ENCODE measurements around the gene KCNT1. TPM values are rescaled to one million over a fixed set of nuclear protein-coding genes. Genes with fewer than 3 reads are reported as not detected.

KCNT1 gene
- total RNA-seq, 1 donor from 2014 or later: not detected

- H2AFZ ChIP-seq (ENCODE audit: low read depth, low read length): no peak overlapping the region
- Mint-ChIP-seq H3K27ac (ENCODE audit: unreplicated experiment) (peak overlapping the region; percentile 50), H3K36me3 (ENCODE audit: low read depth, unreplicated experiment) (no peaks in the 10 kb centered on the region), H3K4me1 (ENCODE audit: low read depth, unreplicated experiment) (peaks cover 9% of the 10 kb centered on the region), H3K27me3 (ENCODE audit: low read depth, unreplicated experiment) (peaks cover 22% of the 10 kb centered on the region), H3K4me3 (ENCODE audit: unreplicated experiment) (no peak overlapping the region), H3K9me3 (ENCODE audit: unreplicated experiment) (peaks cover 2% of the 10 kb centered on the region)
- no peak overlapping the region for H3K9ac ChIP-seq (ENCODE audit: low read length)
- H3K4me3 ChIP-seq (ENCODE audit: insufficient read depth, low read depth, low read length): no peak overlapping the region
- TF ChIP-seq EZH2 (IDR thresholded peaks at IDR 0.05; ENCODE audit: insufficient read depth, low read length) (no peak), CTCF (IDR thresholded peaks at IDR 0.05; ENCODE audit: insufficient read depth, low read depth, low read length) (no peak)
- H3K27me3 ChIP-seq (ENCODE audit: insufficient read depth, low read length): no peaks in the 10 kb centered on the region
- peaks cover 4% of the 10 kb centered on the region for H4K20me1 ChIP-seq (ENCODE audit: insufficient read depth, low read length)
- FAIRE-seq (no peak), DNase-seq (ENCODE audit: low read depth) (no peak)
- H3K4me1 ChIP-seq (ENCODE audit: insufficient read depth, low read length): no peaks in the 10 kb centered on the region
- H3K79me2 ChIP-seq (ENCODE audit: insufficient read depth, low read length): no peaks in the 10 kb centered on the region
- H3K27ac ChIP-seq (ENCODE audit: low read depth, low read length): no peak overlapping the region
- H3K9me3 ChIP-seq (ENCODE audit: insufficient read depth, low read depth, low read length): no peaks in the 10 kb centered on the region
- H3K4me2 ChIP-seq (ENCODE audit: low read length): no peak overlapping the region
- no peaks in the 10 kb centered on the region for H3K36me3 ChIP-seq (ENCODE audit: insufficient read depth, low read length)
Observed at GRCh38 chr9:135799261-135799660, 97.3 kb downstream of the KCNT1 start.

- Mint-ChIP-seq H3K9me3 (ENCODE audit: unreplicated experiment) (peaks cover 2% of the 10 kb centered on the region), H3K27ac (ENCODE audit: unreplicated experiment) (no peak overlapping the region), H3K36me3 (ENCODE audit: low read depth, unreplicated experiment) (no peaks in the 10 kb centered on the region), H3K27me3 (ENCODE audit: low read depth, unreplicated experiment) (peaks cover 13% of the 10 kb centered on the region), H3K4me1 (ENCODE audit: low read depth, unreplicated experiment) (peaks cover 16% of the 10 kb centered on the region), H3K4me3 (ENCODE audit: unreplicated experiment) (no peak overlapping the region)
- no peak for TF ChIP-seq EZH2 (IDR thresholded peaks at IDR 0.05; ENCODE audit: insufficient read depth, low read length)
- no peak overlapping the region for H3K4me3 ChIP-seq (ENCODE audit: insufficient read depth, low read depth, low read length)
- no peaks in the 10 kb centered on the region for H3K36me3 ChIP-seq (ENCODE audit: insufficient read depth, low read length)
- H3K9ac ChIP-seq (ENCODE audit: low read length): no peak overlapping the region
- no peaks in the 10 kb centered on the region for H3K27me3 ChIP-seq (ENCODE audit: insufficient read depth, low read length)
- peaks cover 4% of the 10 kb centered on the region for H4K20me1 ChIP-seq (ENCODE audit: insufficient read depth, low read length)
- H3K4me2 ChIP-seq (ENCODE audit: low read length): no peak overlapping the region
- no peak overlapping the region for H3K27ac ChIP-seq (ENCODE audit: low read depth, low read length)
- DNase-seq (ENCODE audit: low read depth) (no peak), FAIRE-seq (no peak)
- no peak overlapping the region for H2AFZ ChIP-seq (ENCODE audit: low read depth, low read length)
- H3K4me1 ChIP-seq (ENCODE audit: insufficient read depth, low read length): peaks cover 3% of the 10 kb centered on the region
- no peaks in the 10 kb centered on the region for H3K79me2 ChIP-seq (ENCODE audit: insufficient read depth, low read length)
- no peaks in the 10 kb centered on the region for H3K9me3 ChIP-seq (ENCODE audit: insufficient read depth, low read depth, low read length)
Observed at GRCh38 chr9:135801070-135801469, 99.1 kb downstream of the KCNT1 start.

GRCh38 chr9:135802876-135803419 is 101.0 kb downstream of the KCNT1 start:
- FAIRE-seq: no peak
- Mint-ChIP-seq H3K4me1 (ENCODE audit: low read depth, unreplicated experiment) (peaks cover 16% of the 10 kb centered on the region), H3K36me3 (ENCODE audit: low read depth, unreplicated experiment) (no peaks in the 10 kb centered on the region), H3K27ac (ENCODE audit: unreplicated experiment) (no peak overlapping the region), H3K4me3 (ENCODE audit: unreplicated experiment) (no peak overlapping the region), H3K9me3 (ENCODE audit: unreplicated experiment) (peaks cover 2% of the 10 kb centered on the region), H3K27me3 (ENCODE audit: low read depth, unreplicated experiment) (peaks cover 4% of the 10 kb centered on the region)
- no peak overlapping the region for H3K27ac ChIP-seq (ENCODE audit: low read depth, low read length)
- no peak for DNase-seq (ENCODE audit: low read depth)
- H3K36me3 ChIP-seq (ENCODE audit: insufficient read depth, low read length): no peaks in the 10 kb centered on the region
- H3K4me2 ChIP-seq (ENCODE audit: low read length): no peak overlapping the region
- TF ChIP-seq CTCF (IDR thresholded peaks at IDR 0.05; ENCODE audit: insufficient read depth, low read depth, low read length) (no peak), EZH2 (IDR thresholded peaks at IDR 0.05; ENCODE audit: insufficient read depth, low read length) (no peak)
- no peak overlapping the region for H3K9ac ChIP-seq (ENCODE audit: low read length)
- H3K79me2 ChIP-seq (ENCODE audit: insufficient read depth, low read length): no peaks in the 10 kb centered on the region
- H3K4me3 ChIP-seq (ENCODE audit: insufficient read depth, low read depth, low read length): no peak overlapping the region
- peaks cover 3% of the 10 kb centered on the region for H3K4me1 ChIP-seq (ENCODE audit: insufficient read depth, low read length)
- H2AFZ ChIP-seq (ENCODE audit: low read depth, low read length): no peak overlapping the region
- peaks cover 8% of the 10 kb centered on the region for H4K20me1 ChIP-seq (ENCODE audit: insufficient read depth, low read length)
- no peaks in the 10 kb centered on the region for H3K27me3 ChIP-seq (ENCODE audit: insufficient read depth, low read length)
- H3K9me3 ChIP-seq (ENCODE audit: insufficient read depth, low read depth, low read length): no peaks in the 10 kb centered on the region
